PC-3 (cell line): ENCODE results near the gene ZFP36L2.

Source experiments
- EZH2phosphoT487 ChIP-seq: fragments of 300-600 bp; sonication (generic); IDR thresholded peaks from 2 replicates; pipeline ENCODE4 v1.6.1; 2018; ENCODE audit warnings: mild to moderate bottlenecking, antibody characterized with exemption, low read length, borderline replicate concordance
- TF ChIP-seq, protein P1 (sequence below): fragments of 300-600 bp; sonication (generic); conservative IDR thresholded peaks from 2 replicates; pipeline ENCODE4 v1.5.1; 2017; ENCODE audit warnings: antibody characterized with exemption, low read depth, mild to moderate bottlenecking, low read length

DNA sequence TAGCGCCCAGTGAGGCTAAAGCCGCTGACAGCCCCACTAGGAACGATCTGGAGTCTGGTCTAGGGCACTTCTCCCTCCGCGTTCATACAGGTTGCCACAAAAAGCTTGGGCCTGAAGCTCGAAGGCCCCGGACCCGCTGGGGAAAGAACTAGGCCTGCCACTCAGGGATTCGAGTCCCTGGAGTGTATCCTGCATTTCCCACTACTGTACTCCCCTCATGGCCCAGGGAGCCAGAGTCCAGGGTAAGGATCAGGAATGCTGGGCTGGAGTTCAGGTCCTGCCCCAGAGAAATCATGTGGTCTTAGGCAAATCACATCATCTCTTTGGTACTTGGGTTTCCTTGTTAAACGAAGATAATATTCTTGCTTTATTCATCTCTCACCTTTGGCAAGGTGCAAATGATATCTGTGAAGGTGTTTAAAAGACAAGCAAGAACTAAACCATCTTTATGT lies 1.4 kb upstream of the ZFP36L2 start:
- TF ChIP-seq EZH2phosphoT487 = no peak
- TF ChIP-seq, protein P1, sequence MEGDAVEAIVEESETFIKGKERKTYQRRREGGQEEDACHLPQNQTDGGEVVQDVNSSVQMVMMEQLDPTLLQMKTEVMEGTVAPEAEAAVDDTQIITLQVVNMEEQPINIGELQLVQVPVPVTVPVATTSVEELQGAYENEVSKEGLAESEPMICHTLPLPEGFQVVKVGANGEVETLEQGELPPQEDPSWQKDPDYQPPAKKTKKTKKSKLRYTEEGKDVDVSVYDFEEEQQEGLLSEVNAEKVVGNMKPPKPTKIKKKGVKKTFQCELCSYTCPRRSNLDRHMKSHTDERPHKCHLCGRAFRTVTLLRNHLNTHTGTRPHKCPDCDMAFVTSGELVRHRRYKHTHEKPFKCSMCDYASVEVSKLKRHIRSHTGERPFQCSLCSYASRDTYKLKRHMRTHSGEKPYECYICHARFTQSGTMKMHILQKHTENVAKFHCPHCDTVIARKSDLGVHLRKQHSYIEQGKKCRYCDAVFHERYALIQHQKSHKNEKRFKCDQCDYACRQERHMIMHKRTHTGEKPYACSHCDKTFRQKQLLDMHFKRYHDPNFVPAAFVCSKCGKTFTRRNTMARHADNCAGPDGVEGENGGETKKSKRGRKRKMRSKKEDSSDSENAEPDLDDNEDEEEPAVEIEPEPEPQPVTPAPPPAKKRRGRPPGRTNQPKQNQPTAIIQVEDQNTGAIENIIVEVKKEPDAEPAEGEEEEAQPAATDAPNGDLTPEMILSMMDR = no peak
